Stimulated activated CD4-positive, alpha-beta T cell treated with anti-CD3 and anti-CD28 coated beads, Interleukin-15, amount 100 ng/mL, for 24 hours (primary cell): ENCODE data around the gene SSB.
"Not testable (repeated sequence)": the region's sequence is repeated elsewhere in the genome, so short reads cannot be mapped to it uniquely, and the experiment has no call there.

ENCODE experiments used
- DNase-seq: peaks from one replicate; pipeline ENCODE4 v3.0.0-alpha.2; 2020

Gene SSB

DNA sequence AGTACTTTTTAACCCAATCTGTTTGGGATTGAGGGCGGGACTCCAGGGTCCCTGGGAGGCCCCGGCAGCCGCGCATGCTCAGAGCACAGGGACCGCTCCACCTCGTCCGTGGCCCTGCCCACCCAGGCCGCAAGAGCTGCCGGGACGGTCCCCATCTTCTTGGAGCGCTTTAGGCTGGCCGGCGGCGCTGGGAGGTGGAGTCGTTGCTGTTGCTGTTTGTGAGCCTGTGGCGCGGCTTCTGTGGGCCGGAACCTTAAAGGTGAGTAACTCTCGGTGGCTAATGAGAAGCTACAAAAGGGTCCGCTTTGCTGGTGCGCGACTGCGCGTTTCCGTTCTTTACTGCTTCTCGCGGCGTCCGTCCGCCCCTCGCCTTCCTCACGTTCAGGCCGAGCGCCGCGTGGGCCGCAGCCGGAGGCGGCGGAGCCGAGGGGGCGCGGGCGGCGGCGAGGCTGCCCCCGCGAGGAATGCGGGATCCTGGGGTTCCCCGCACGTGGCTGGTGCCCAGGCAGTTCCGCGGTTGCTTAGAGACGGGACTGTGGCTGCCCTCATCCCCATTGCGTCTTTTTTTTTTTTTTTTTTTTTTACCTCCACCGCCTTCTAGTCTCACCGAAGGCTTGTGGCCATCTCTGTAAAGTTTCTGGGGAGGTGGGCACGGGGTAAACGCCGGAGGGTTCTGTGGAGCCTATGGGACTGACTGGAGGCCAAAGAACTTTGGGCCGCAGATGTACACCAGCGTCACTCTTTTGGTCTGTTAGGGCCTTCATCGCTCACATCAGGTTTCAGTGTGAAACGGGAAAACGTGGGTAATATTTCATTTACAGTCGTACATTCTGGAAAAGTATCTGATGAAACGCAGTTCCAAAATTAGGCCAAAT lies at the start of gene SSB:
Gene SSB (plus strand): TSS at position 154 of the 875 bp plus-strand sequence. CDS start 2,090 bp downstream, outside the sequence.
- DNase-seq = peak; percentile 98

DNA sequence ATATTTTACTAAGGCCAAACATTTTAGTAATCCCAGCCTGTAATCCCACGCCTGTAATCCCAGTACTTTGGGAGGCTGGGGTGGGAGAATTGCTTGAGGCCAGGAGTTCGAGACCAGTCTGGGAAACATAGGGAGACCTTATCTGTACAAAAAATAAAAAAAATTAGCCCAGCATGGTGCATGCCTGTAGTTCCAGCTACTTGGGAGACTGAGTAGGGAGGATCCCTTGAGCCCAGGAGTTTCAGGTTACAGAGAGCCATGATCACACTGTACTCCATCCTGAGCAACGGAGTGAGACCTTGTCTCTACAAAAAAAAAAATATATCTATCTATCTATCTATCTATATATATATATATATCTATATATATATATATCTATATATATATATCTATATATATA lies 45.9 kb upstream of the SSB start:
- no peak for DNase-seq

DNA sequence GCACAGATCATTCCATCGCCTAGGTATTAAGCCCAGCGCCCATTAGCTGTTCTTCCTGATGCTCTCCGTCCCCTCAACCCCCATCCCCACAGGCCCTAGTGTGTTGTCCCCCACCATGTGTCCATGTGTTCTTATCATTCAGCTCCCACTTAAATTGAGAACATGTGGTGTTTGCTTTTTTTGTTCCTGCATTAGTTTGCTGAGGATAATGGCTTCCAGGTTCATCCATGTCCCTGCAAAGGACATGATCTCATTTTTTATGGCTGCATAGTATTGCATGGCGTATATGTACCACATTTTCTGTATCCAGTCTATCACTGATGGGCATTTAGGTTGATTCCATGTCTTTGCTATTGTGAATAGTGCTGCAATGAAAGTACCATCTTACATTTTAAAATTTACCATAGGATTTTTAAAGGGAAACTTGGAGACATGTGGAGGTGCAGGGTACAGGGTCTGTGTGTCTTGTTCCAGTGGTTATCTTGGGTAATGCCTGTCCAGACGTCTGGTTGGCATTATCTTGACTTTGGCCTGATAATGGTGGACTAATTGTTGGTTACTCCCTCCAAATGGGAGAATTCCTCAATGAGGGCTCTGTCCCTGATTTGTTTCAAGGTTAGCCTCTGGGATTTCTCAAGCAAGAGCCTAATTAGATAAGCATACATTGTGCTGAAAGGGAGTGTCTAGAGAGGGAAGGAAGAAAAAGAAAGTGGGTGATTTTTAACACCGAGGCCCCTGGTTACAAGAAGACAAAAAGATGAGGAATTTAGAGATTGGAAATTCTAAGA lies 43.4 kb upstream of the SSB start:
- DNase-seq = no peak

DNA sequence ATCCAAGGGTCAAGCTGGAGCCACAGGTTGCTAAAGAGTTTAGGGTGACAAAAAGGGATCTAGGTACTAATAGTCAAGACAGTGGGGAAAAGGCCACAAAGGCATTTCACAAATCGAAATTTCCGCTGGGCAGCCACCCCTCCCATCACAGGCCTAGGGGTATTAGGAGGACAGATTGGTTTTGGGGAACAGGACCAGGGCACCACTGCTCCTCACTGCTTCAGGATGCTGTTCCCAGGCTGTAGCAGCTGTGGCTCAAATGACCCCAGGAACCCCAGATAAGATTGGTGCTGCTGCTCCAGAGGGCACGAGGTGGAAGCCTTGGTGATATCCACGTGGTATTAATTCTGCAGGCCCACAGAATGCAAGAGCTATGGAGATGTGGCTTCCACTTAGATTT lies 42.3 kb upstream of the SSB start:
- DNase-seq = no peak

DNA sequence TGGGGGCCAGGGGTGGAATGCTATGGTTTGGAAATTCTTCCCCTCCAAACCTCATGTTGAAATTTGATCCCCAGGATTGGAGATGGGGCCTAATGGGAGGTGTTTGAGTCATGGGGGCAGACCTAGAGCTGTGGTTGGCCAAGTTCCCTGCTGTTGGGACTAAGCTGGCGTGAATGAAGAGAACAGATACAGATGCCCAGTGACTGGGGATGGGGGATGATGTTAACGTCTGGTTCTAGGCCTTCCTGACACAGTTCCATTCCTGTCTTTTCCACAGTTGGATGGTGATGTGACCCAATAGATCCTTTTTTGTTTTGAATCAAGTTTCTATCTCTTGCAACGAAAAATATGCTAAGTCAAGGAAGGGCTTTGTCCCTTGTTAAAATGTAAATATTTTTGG lies 41.3 kb upstream of the SSB start:
- no peak for DNase-seq

DNA sequence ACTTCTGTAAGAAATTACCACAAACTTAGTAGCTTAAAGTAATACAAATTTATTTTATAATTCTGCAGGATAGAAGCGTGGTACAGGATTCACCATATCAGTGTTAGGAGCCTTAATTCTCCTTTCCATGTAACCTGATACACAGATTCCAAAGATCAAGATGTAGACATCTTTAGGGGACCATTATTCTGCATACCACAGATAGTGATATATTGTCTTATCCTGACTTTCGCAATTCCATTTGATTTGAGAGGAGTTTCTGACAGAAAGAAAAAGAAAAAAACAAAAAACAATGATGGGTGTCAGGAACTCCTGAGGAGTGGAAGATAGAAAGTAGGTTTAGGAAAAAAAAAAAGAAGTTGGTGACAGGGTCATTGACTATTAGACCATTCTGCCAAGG lies 40.9 kb upstream of the SSB start:
- DNase-seq = no peak

DNA sequence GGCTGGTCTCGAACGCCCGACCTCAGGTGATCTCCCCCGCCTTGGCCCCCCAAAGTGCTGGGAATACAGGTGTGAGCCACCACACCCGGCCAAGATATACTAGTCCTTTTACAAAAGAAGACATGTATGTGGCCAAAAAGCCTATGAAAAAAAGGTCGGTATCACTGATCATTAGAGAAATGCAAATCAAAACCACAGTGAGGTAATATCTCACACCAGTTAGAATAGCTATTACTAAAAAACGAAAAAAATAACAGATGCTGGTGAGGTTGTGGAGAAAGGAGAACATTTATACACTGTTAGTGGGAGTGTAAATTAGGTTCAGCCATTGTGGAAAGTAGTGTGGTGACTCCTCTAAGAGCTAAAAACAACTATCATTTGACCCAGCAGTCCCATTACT lies 38.7 kb upstream of the SSB start:
- no peak for DNase-seq

DNA sequence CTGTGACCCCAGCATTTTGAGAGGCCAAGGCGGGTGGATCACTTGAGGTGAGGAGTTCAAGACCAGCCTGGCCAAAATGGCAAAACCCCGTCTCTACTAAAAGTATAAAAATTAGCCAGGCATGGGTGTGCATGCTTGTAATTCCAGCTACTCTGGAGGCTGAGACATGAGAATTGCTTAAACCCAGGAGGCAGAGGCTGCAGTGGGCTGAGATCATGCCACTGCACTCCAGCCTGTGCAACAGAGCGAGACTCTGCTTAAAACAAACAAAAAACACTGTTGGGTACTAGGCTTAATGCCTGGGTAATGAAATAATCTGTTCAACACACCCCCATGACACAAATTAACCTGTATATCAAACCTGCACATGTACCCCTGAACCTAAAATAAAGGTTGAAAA lies 37.9 kb upstream of the SSB start:
- not testable (repeated sequence) for DNase-seq

DNA sequence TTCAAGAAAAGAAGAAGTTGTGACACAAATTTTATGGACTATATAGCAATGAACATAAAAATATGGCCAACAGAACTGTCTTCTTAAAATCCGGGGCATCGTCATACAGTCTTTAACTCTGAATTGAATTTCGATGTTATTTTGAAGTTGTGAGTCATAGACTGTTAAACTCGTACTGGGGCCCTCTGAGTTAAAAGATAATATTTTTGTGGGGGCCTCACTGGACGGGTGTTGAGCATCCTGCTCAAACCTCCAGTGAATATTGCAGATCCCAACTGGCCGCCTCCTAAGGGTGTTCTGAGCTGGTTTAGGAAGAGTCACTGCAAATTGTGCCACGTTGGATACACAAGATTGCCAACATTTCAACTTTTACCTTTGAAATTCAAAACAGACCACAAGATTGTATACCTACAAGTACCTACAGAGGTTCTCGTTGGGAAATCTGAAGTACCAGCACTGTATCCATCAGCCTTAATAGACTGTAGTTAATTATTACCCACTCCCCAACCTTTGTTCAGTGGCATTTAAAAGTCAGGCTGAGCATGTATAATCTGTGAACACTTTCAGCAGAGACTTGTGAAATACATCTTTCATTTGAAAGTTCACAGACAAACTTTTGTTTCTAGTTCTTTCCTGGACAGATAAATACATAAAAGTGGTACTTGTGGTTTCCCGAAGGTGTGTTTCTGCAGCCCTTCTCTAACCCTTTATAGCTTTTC lies 37.3 kb upstream of the SSB start:
- no peak for DNase-seq

DNA sequence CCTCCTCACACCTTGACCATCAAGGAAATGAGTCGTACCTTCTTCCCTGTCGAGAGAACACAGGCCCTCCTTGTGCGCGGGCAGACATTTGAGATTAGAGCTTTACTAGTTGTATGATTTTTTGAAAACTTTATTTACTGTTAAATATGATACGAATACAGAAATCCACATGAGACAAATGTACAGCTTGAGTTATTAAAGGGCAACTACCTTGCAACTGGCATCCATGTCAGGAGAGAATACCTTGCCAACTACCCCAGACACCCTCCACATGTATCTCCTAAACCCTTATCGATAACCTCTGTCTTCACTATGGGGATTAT lies 36.7 kb upstream of the SSB start:
- no peak for DNase-seq

DNA sequence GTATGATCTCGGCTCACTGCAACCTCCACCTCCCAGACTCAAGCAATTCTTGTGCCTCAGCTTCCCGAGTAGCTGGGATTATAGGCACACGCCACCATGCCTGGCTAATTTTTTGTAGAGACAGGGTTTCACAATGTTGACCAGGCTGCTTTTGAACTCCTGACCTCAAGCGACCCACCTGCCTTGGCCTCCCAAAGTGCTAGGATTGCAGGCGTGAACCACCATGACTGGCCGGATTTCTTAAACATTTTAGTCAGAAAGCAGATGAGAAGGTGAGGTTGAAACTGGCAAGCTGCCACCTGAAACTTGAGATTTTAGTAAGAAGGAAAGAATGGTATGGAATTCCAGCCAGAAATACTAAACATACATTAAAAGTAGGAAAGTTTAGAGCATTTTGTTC lies 33.1 kb upstream of the SSB start:
- DNase-seq = no peak

DNA sequence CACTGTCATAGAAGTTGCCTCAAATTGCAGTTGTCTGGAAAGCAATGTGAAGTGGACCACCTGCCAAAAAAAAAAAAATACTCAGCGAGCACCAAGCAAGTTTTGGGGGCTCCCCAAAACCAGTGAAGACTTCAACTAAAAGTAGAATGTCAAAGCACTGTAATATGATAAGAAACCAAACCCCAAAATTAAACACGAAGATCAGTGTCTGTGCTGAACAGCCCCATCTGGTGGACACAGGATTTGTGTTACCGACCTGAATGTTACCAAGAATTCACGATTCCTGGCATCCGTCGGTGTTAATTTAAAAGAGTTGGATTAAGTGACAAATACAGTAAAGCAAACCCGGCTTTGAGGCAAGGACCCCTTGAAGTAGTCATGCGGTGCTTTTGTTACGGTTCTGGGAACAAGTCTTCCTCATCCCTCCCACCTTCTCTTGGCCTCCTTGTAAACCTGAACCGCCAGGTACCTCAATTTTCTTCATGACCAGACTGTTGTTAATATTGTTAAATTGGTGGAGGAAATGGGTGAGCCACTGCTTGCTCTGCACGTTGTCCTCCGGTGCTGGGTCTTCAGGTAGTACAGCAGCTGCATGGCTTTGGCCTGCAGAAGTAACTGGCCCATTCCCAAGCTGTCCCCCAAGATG lies 31.3 kb upstream of the SSB start:
- DNase-seq = peak; percentile 71

DNA sequence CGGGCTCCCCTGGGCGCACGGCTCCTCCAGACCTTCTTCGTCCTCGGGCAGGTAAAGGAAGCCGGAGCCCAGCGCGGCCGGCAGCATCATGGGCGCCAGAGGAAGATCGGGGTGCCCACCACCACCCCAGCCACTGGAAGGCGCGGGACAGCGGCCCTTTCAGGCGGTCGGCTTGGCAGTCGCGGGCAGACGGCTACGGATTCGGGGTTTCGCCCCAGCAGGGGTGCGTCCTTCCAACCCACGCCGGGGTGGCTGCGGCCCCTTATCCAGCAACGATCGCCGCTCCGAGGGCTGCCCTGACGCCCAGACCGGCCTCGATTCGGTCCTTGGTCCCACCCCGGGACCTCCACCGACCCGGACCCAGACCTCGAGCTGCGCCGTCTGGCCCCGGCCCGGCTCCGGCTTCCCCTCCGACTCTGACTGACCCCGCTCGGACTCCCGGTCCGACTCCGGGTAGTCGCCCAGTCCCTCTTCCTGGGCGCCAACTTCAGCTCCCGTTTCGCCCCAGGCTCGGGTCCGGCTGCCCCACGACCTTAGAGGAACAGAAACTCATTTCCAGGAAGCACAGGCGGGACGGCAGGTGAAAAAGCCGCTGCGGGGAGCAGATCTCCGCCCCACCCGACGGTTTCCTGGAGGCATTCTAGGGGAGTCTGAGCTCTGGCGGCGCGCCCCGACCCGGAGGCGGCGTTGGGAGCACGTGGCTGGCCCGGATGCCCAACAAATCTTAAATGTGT lies 30.2 kb upstream of the SSB start:
- DNase-seq = peak; percentile 61

DNA sequence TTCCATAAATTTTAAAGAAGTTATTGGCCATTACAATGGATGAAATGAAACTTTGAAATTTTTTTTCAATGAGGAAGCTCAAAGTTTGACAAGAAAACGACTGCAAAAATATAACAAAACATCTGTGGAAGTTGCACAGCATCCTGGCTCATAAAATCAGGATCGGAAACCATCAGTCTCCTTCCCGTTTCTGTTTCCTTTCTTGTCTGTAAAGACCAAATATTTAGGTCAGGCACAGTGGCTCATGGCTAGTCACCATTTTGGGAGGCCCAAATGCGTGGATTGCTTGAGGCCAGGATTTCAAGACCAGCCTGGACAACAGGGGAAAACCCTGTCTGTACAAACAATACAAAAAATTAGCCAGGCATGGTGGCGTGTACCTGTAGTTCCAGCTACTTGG lies 27.6 kb upstream of the SSB start:
- no peak for DNase-seq

DNA sequence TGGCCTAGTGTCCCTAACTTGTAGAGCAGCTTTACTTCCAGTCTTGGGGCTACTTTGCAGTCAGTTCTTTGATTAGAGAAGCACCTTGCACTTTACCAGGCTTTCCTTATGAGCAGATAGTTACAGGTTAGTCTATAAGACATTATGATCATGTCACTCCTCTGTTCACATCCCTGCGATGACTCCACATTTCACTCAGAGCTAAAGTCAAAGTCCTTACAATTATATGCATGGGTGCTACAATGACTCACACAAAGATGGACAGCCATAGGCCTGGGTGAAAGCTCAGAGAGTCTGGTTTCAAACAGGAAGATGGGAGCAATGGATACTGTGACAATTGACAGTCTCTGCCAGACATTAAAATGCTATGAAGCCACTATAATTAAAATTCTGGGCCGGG lies 27.1 kb upstream of the SSB start:
- DNase-seq = no peak

DNA sequence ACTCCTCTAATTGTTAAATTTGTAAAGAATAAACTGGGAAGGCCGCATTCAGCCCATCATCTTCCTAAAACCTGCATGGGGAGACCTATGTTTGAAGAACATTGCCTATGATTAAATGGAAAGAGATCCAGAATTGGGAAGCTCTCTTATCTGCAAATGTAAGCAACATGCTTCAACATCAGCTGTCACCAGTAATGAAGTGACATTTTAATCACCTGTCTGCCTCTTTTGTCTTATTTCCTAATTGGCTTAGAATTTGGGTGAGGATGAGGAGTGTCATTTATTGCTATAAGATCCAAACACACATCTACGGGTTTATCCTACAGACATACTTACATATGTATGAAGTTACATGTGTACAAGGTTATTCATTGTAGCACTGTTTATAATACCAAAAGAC lies 26.0 kb upstream of the SSB start:
- DNase-seq = no peak

DNA sequence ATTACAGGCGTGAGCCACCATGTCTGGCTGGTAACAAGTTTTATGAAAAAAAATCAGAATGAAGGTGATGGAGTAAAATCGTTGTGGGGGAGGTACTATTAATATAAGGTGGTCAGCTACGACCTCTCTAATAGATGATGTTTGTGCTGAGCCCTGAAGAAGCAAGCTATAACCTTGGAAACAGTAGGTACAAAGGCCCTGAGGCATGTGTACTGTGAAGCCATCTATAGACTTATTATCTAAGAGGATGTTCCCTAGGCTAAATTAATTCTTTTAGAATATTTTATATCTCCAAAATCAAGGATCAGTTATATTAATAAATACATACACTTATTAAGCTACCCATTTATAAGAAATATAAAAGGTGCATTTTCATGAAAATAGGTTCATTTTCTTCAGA lies 23.3 kb upstream of the SSB start:
- no peak for DNase-seq

DNA sequence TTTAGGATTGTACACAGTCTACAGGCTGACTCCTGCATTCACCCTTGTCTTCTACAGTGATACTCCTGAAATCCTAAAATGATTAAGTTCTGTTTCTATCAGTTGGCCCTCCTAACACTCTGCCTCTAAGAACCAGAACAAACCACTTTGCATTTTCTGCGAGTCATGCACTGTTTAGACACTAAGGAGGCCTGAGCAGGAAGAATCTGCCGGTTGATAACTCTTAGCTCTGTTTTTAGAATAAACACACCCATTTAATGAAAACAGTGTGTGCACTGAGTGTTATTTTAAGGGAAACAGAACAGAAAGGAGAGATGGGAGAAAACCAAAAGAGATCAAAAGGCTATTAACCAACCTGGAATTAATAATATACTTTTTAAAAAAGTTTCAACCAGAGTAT lies 22.9 kb upstream of the SSB start:
- no peak for DNase-seq

DNA sequence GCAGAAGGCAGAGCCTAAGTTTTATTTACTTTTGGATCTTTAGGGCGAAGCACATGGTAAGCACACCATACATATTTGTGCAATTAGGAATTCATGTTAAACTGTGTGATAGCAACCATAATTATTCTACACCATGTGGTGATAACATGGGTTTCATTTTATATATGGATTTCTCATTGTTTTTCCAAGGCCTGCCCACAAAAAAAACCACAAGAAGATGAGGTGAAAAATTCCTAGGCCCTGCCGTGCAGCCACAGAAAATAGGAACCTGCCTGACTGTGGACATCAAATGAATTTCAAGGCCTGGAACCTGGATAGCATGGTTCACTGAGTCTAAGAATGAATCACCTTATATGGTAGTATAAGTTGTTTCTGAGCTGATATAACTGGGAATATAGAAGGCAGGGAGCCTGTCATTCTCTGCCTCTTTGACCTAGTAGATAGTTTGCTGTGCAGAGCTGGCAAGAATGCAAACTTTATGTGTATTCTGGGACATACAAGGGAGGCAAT lies 22.4 kb upstream of the SSB start:
- no peak for DNase-seq

DNA sequence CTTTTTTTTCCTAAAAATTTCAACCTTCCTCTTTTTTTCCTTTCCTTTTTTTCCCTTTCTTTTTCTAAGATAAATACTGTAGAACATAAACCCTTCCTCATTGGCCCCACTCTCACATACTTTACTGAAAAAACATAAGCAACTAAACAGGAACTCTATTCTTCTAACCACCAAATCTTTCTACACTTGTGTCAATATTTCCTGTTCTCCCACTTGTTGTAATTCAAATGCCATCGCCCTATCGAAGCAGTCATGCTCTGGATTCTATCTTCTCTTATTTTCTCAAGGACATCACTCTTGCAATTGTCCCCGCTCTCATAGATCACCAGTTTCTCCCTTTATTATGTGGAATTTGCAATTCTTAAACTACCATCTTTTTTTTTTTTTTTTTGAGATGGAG lies 20.2 kb upstream of the SSB start:
- no peak for DNase-seq

DNA sequence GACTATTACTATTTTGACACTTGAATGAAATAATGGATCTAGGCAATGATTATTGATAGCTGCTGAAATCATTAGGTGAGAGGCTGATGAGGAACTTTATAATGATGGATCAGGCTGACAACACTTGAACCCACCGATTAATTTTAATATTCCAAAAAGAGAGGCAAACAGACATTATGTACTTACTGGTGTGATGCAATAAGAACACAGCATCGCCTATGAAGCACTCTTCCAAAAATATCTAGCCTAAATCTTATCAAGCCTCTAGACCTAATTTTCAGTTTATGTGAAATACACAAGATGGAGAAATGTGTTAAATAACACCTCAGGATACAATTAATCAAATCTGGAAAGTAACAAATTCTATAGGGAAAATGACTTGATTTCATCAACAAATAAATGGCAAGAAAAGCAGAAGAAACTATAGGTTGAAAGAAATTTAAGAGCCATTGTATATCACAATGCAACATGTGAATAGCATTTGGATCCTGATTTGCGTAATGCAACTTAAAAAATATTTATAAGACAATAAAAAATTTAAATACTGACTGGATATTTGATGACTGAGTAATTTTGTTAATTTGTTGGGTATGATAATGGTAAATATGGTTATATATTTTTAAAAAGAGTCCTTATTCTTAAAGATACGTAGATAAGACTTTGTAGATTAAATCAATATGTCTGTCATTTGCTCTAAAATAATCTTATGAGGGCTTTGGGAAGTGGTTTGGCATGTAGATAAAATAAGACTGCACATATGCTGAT lies 17.2 kb upstream of the SSB start:
- no peak for DNase-seq

DNA sequence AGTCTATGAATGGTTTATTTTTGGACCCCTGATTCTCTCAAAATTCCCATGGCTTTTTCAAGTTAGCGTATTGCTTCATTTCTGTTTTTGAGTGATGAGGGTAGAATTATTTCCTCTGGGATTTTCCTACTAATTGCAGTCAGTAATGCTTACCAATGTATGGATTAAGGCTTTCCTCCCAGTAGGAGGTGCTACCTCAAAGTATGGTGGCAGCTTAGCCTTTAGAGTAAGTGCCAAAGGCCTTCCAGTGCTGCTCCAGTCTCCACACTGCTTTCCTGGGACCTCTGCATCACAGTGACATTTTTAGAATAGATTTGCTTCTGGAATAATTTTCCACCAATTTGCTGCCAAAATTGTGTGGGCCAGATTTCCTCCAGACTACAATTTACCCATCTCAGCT lies 16.2 kb upstream of the SSB start:
- no peak for DNase-seq
